ENCODE measurements around the gene IL17F.

Gene IL17F

GRCh38 chr6:52187098-52187497 lies 57.2 kb downstream of the IL17F start:
- no peak for ATAC-seq
- TF ChIP-seq ZC3H10 (CRISPR knock-in tag; IDR thresholded peaks at IDR 0.05) (no peak), ESRRG (CRISPR knock-in tag; IDR thresholded peaks at IDR 0.05) (no peak), ZNF70 (CRISPR knock-in tag; IDR thresholded peaks at IDR 0.05) (no peak), ISL1 (CRISPR knock-in tag; IDR thresholded peaks at IDR 0.05) (no peak), RARB (CRISPR knock-in tag; IDR thresholded peaks at IDR 0.05) (no peak), GLIS3 (CRISPR knock-in tag; IDR thresholded peaks at IDR 0.05) (no peak), PPARA (CRISPR knock-in tag; IDR thresholded peaks at IDR 0.05; ENCODE audit: borderline replicate concordance) (no peak), ZNF8 (CRISPR knock-in tag; IDR thresholded peaks at IDR 0.05) (no peak), ZFP3 (CRISPR knock-in tag; IDR thresholded peaks at IDR 0.05) (no peak), ARNTL (CRISPR knock-in tag; IDR thresholded peaks at IDR 0.05; ENCODE audit: borderline replicate concordance, low read depth) (no peak)
- TF ChIP-seq, protein P1, sequence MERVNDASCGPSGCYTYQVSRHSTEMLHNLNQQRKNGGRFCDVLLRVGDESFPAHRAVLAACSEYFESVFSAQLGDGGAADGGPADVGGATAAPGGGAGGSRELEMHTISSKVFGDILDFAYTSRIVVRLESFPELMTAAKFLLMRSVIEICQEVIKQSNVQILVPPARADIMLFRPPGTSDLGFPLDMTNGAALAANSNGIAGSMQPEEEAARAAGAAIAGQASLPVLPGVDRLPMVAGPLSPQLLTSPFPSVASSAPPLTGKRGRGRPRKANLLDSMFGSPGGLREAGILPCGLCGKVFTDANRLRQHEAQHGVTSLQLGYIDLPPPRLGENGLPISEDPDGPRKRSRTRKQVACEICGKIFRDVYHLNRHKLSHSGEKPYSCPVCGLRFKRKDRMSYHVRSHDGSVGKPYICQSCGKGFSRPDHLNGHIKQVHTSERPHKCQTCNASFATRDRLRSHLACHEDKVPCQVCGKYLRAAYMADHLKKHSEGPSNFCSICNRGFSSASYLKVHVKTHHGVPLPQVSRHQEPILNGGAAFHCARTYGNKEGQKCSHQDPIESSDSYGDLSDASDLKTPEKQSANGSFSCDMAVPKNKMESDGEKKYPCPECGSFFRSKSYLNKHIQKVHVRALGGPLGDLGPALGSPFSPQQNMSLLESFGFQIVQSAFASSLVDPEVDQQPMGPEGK (CRISPR knock-in tag; IDR thresholded peaks at IDR 0.05; ENCODE audit: borderline replicate concordance), result no peak

Measured in SK-N-SH treated with all-trans-retinoic acid at 6 μM for 48 hours (cell line).